Activated CD4-positive, alpha-beta T cell treated with anti-CD3 and anti-CD28 coated beads, Interleukin-2, amount 10 ng/mL, durations not matched to agents 7 days and 5 days (primary cell): Measurements from ENCODE around the gene ZAP70. TPM values are rescaled to one million over a fixed set of nuclear protein-coding genes. Genes with fewer than 3 reads are reported as not detected.
A peak's percentile ranks its signal among the peaks of the same experiment; 100 is the strongest.

Source experiments
- CTCF ChIA-PET: fragments of 350-600 bp; sonication (Branson Sonifier 250); formaldehyde crosslinking; loops from one replicate; lab custom pipeline; 2021; ENCODE audit warnings: antibody characterized with exemption; lab: Charles Lee
- POLR2A ChIA-PET: fragments of 350-600 bp; sonication (Branson Sonifier 250); formaldehyde crosslinking; loops from one replicate; lab custom pipeline; 2021; ENCODE audit warnings: antibody characterized with exemption; lab: Charles Lee
- DNase-seq: peaks from one replicate; pipeline ENCODE4 v3.0.0-alpha.2; 2020
- H3K27ac Mint-ChIP-seq: one replicate; pipeline ENCODE4 v1.8.0; 2021; ENCODE audit warnings: mild to moderate bottlenecking, moderate library complexity, mixed read lengths
- H3K27me3 Mint-ChIP-seq: one replicate; pipeline ENCODE4 v1.8.0; 2021; ENCODE audit warnings: mixed read lengths
- H3K36me3 Mint-ChIP-seq: one replicate; pipeline ENCODE4 v1.8.0; 2021; ENCODE audit warnings: low read depth, mixed read lengths
- H3K4me1 Mint-ChIP-seq: one replicate; pipeline ENCODE4 v1.8.0; 2021; ENCODE audit warnings: mixed read lengths
- H3K4me3 Mint-ChIP-seq: one replicate; pipeline ENCODE4 v1.8.0; 2021; ENCODE audit warnings: mild to moderate bottlenecking, moderate library complexity, mixed read lengths
- H3K9me3 Mint-ChIP-seq: one replicate; pipeline ENCODE4 v1.8.0; 2021; ENCODE audit warnings: mixed read lengths
- total RNA-seq, 2 experiments: library from RNA; stranded (reverse); gene quantifications; one replicate each; pipeline ENCODE4 v1.2.3, GENCODE V29; 2021

ZAP70 gene
- total RNA-seq, 2 experiments from 2014 or later, result 302 to 337 TPM

DNA sequence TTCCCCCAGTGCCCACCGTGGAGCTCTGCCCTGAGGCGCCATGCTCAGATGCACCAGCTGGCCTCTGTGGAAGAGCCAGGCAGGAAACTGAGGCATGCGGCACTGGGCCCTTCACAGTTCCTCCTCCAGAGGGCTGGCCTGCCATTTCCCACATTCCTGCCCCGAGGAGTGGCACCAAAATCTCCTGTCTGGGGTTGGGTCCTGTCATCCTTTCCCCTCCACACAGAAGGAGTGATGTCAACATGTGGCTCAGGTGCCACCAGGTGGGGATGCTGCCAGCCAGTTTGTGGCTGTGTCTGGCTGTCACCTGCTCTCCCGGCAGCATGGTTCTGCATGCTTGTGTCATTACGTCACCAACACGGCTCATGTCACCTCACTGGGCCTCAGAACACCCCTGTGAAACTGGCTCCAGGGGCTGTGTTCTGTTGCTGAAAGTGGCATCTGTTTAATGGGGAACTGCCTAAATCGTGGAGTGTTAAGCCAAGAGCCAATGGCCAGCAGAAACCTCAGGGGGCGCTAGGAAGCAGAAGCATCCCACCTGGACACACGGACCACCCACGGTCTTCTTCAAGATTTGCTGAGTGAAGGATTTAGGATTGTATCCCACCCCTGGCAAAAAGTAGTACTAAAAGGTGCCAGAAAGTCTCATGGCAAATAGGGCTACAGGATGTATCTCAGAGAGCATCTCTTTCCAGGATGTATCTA is 51.3 kb downstream of the ZAP70 start:
- POLR2A ChIA-PET, result no interaction called here
- CTCF ChIA-PET, result no interaction called here

DNA sequence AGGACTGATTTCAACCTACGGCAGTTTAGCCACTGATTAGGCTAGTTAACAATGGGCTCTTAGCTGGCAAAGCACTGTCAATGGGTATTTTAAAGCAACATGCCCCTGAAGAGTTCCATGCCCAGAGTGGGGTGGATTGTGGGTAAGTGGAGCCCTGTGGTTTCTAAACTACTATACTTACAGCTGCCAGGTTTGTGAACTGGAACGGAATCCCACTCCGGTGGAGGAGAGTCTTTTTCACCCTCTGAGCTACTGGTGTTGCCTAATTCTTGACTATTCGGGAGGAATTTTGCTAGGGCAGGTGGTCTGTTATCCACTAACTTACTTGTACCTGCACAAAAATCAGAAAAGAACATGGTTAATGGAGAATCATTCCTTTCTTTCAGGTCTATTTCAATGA is 52.6 kb downstream of the ZAP70 start:
- Mint-ChIP-seq H3K27me3 (no peaks in the 10 kb centered on the region), H3K4me1 (peaks cover 13% of the 10 kb centered on the region), H3K27ac (no peak overlapping the region), H3K4me3 (no peak overlapping the region), H3K36me3 (peaks cover 15% of the 10 kb centered on the region), H3K9me3 (no peaks in the 10 kb centered on the region)
- CTCF ChIA-PET, result interaction anchor here (0.9 to 2.0 kb wide), 2 partner anchors 8 to 66 kb away, joined by 3 to 8 read pairs; no protein-coding TSS in a partner anchor
- no peak for DNase-seq
- POLR2A ChIA-PET, result no interaction called here

More for the DNA sequence above, 51.3 kb downstream of the ZAP70 start:
- Mint-ChIP-seq H3K9me3 (no peaks in the 10 kb centered on the region), H3K36me3 (peaks cover 22% of the 10 kb centered on the region), H3K4me3 (no peak overlapping the region), H3K27me3 (no peaks in the 10 kb centered on the region), H3K4me1 (peaks cover 24% of the 10 kb centered on the region), H3K27ac (no peak overlapping the region)
- no peak for DNase-seq

DNA sequence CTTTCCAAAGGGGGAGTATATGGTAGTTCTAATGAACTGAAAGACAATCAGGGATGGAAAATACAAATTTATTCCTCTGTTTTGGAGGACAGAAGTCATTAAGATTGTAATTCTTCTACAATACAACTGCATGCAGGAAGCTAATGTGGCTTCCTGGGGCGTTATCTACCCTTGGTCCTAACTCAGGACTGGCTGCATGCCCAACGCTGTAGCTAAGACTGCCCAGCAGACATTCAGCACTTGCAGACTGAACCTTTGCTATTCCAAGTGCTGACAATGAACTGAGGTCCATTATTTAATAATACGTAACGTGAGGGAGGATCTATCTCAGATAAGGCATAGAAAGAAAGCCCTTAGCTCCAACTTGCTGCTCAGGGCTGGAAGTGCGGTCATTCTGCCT is 53.2 kb downstream of the ZAP70 start:
- no peak overlapping the region for H3K27ac Mint-ChIP-seq
- no peak for DNase-seq
- no peaks in the 10 kb centered on the region for H3K9me3 Mint-ChIP-seq
- POLR2A ChIA-PET, result no interaction called here
- no peak overlapping the region for H3K4me3 Mint-ChIP-seq
- peaks cover 7% of the 10 kb centered on the region for H3K4me1 Mint-ChIP-seq
- no peaks in the 10 kb centered on the region for H3K27me3 Mint-ChIP-seq
- CTCF ChIA-PET, result interaction anchor here (0.9 to 2.0 kb wide), 4 partner anchors 11 to 619 kb away, joined by 3 to 8 read pairs (median 3); no protein-coding TSS in a partner anchor
- H3K36me3 Mint-ChIP-seq, result peaks cover 13% of the 10 kb centered on the region

DNA sequence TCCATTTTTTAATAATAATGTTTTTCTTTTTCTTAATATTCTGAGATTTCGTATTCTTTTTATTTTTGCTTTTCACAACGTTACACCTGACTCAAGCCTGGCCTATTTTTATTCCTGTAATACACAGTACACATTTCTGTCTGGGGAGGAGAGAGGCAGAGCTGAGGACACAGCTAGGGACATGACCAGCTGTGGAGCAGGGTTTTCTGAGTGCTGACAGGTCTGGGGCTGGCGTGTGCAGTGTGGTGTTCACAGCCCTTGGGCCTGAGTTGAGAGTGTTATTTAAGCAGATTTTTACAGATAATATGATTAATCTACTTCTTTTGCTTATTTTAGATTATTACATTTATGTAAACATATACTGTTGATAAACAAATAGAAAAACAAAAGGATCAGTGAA is 55.9 kb downstream of the ZAP70 start:
- H3K4me1 Mint-ChIP-seq, result no peaks in the 10 kb centered on the region
- H3K27me3 Mint-ChIP-seq, result no peaks in the 10 kb centered on the region
- peaks cover 11% of the 10 kb centered on the region for H3K36me3 Mint-ChIP-seq
- ChIA-PET POLR2A (no interaction called here), CTCF (interaction anchor here (1.4 kb wide), 1 partner anchor 12 kb away, joined by 3 read pairs; no protein-coding TSS in a partner anchor)
- H3K4me3 Mint-ChIP-seq, result no peak overlapping the region
- no peak for DNase-seq
- H3K27ac Mint-ChIP-seq, result no peak overlapping the region
- H3K9me3 Mint-ChIP-seq, result no peaks in the 10 kb centered on the region

DNA sequence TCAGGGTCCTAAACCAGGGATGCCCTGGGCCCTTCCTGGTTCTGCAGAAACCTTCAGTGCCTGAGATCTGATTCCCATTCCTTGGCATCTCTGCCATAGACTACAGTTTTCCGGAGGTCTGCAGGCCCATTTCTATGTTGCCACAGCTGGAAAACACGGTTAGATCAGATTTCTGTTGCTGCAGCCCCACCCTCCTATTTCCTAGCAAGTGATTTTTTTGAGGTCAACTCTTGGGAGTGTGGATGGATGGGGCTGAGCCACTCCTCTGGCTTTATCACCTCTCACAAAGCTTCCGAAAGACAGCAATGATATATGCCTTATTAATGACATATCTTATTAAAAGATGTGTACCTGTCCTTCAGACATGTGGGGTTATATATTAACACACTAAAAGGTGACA is 56.3 kb downstream of the ZAP70 start:
- Mint-ChIP-seq H3K4me1 (no peaks in the 10 kb centered on the region), H3K36me3 (peaks cover 11% of the 10 kb centered on the region), H3K9me3 (no peaks in the 10 kb centered on the region), H3K27ac (no peak overlapping the region), H3K27me3 (no peaks in the 10 kb centered on the region), H3K4me3 (no peak overlapping the region)
- ChIA-PET CTCF (interaction anchor here (1.4 kb wide), 1 partner anchor 12 kb away, joined by 3 read pairs; no protein-coding TSS in a partner anchor), POLR2A (no interaction called here)
- DNase-seq, result no peak

DNA sequence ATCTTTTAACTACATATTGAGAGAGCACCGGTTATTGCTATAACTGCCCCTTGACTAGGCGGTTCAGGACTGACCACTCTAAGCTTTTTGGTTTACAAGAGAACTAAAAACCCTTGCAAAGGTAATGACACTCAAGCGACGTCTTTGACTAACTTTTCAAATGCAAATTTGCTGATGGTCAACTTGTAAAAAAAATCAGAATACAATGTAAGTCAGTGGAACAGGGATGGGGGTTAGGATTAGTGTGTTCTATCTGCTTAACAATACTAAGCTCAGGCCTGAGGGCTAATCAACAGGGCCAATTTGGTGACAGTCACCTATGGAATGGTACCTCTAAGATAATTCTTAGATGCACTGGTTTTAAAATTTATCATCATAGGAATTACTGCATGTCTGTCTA is 57.1 kb downstream of the ZAP70 start:
- no peak for DNase-seq
- Mint-ChIP-seq H3K27me3 (no peaks in the 10 kb centered on the region), H3K36me3 (peaks cover 8% of the 10 kb centered on the region), H3K27ac (no peak overlapping the region), H3K4me3 (no peak overlapping the region), H3K9me3 (no peaks in the 10 kb centered on the region), H3K4me1 (no peaks in the 10 kb centered on the region)
- ChIA-PET CTCF (no interaction called here), POLR2A (no interaction called here)

DNA sequence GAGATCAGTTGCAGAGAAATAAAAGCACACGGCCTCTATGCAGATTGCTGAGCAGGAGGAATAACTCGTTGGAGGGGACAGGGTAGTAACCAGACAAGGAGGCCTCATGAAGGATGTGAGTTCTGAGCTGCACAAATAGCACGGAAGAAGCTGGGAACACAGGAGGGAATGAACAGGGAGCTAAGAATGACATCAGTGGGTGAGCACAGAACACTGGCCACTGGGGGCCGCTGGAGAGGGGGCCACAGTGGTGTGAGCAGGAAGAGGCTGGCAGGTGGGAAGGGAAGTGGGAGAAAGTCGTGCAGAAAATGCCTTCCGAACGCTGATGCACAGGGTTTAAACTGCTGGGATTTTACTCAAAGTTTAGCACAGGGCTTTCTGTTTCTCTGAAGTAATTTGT is 61.0 kb downstream of the ZAP70 start:
- H3K9me3 Mint-ChIP-seq, result no peaks in the 10 kb centered on the region
- H3K27me3 Mint-ChIP-seq, result no peaks in the 10 kb centered on the region
- H3K4me3 Mint-ChIP-seq, result no peak overlapping the region
- H3K36me3 Mint-ChIP-seq, result peaks cover 11% of the 10 kb centered on the region
- H3K4me1 Mint-ChIP-seq, result no peaks in the 10 kb centered on the region
- POLR2A ChIA-PET, result interaction anchor here (0.7 kb wide), 1 partner anchor 31 kb away, joined by 3 read pairs; no protein-coding TSS in a partner anchor
- DNase-seq, result no peak
- H3K27ac Mint-ChIP-seq, result no peak overlapping the region
- CTCF ChIA-PET, result interaction anchor here (0.5 to 1.4 kb wide), 5 partner anchors 9 to 125 kb away, joined by 3 to 7 read pairs (median 3); no protein-coding TSS in a partner anchor

DNA sequence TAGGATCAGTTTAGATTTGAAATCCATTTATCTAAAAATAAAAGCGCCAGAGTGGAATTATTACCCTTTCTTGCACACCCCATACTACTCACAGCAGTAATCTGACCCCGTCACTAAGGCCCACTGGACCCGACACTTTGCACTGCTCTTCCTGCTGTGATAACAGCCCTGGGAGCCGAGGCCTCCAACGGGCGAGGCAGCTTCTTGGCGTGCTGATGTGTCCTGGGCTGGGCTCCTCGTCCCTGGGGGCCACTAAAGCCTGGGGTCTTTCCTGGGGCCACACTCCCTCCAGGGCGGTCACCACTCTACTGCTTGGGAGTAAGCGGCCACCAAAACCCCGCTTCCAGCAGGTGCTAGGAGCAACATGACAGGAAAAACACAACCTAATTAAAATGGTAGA is 61.7 kb downstream of the ZAP70 start:
- ChIA-PET CTCF (no interaction called here), POLR2A (no interaction called here)
- H3K36me3 Mint-ChIP-seq, result peaks cover 11% of the 10 kb centered on the region
- no peak for DNase-seq
- H3K4me1 Mint-ChIP-seq, result no peaks in the 10 kb centered on the region
- no peak overlapping the region for H3K4me3 Mint-ChIP-seq
- H3K27ac Mint-ChIP-seq, result no peak overlapping the region
- no peaks in the 10 kb centered on the region for H3K27me3 Mint-ChIP-seq
- H3K9me3 Mint-ChIP-seq, result no peaks in the 10 kb centered on the region

DNA sequence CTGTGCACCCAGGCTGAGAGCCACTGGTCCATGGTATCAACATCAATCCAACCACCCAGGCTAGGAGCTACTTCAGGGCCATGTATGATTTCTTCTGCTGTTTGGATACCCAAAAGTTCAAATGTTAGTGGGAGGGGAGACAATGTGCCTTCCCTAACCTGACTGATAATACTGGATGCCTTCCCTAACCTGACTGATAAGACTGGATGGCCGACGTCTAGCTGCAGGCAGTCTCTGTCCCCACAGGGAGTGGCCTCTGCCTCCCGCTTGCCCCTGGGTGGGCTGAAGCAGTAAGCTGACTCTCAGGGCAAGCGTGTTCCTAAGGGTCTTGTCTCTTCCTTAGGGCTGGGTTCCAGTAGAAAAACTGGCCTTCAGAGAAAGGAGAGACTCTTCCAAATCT is 65.8 kb downstream of the ZAP70 start:
- H3K9me3 Mint-ChIP-seq, result no peaks in the 10 kb centered on the region
- DNase-seq, result no peak
- H3K36me3 Mint-ChIP-seq, result peaks cover 9% of the 10 kb centered on the region
- H3K27me3 Mint-ChIP-seq, result no peaks in the 10 kb centered on the region
- H3K4me3 Mint-ChIP-seq, result no peak overlapping the region
- peak overlapping the region; percentile 48 for H3K27ac Mint-ChIP-seq
- H3K4me1 Mint-ChIP-seq, result no peaks in the 10 kb centered on the region
- POLR2A ChIA-PET, result no interaction called here
- CTCF ChIA-PET, result no interaction called here

DNA sequence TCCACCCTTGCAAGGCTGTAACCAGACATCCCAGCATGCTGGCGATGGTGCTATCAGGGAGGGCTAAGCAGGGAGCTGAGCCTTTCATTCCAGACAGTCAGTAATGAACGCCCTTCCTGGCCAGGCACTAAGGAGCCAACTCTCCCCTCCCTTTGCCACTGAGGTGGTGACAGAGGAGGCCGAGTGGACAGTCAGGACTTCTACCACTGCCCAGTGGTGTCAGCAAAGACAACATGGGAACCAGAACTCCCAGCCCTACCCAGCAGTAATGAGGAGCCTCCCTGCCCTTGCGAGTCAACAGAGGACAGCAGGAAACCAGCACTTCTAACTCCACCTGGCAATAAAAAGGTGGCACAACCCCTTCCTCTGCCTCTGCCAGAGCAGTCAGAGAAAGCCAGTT is 68.6 kb downstream of the ZAP70 start:
- H3K4me1 Mint-ChIP-seq, result no peaks in the 10 kb centered on the region
- H3K9me3 Mint-ChIP-seq, result no peaks in the 10 kb centered on the region
- ChIA-PET POLR2A (no interaction called here), CTCF (no interaction called here)
- H3K36me3 Mint-ChIP-seq, result peaks cover 4% of the 10 kb centered on the region
- no peak for DNase-seq
- no peak overlapping the region for H3K4me3 Mint-ChIP-seq
- H3K27ac Mint-ChIP-seq, result no peak overlapping the region
- no peaks in the 10 kb centered on the region for H3K27me3 Mint-ChIP-seq

DNA sequence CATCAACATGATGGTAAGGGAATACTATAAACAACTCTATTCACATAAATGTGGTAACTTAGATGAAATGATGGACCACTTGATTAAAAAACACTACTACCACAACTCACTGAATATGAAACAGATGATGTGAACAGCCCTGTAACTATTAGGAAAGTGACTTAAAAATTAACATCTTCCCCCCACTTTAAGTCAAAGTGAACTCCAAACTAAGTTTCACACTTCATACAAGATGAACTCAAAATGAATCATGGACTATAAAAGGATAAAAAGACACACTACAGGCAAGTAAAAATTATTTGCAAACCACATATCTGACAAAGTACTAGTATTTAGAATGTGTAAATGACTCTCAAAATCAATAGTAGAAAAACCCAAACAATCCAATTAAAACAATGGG is 71.6 kb downstream of the ZAP70 start:
- ChIA-PET POLR2A (no interaction called here), CTCF (no interaction called here)
- DNase-seq, result no peak
- no peak overlapping the region for H3K27ac Mint-ChIP-seq
- H3K4me3 Mint-ChIP-seq, result no peak overlapping the region
- no peaks in the 10 kb centered on the region for H3K27me3 Mint-ChIP-seq
- H3K4me1 Mint-ChIP-seq, result peaks cover 3% of the 10 kb centered on the region
- peaks cover 7% of the 10 kb centered on the region for H3K36me3 Mint-ChIP-seq
- H3K9me3 Mint-ChIP-seq, result no peaks in the 10 kb centered on the region

DNA sequence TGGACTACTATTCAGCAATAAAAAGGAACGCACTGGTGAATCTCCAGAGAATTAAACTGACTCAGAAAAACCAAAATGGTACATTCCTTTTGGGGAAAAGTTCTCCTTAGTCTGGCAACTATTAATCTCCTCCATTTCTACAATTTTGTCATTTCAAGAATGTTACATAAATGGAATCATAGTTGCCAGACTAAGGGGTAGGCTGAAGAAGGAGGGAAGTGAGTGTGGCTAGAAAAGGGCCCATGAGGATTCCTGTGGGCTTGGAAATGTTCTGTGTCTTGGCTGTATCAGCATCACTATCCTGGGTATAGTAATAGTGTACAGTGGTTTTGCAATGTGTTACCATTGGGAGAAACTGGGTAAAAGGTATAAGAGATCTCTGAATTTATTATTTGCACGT is 72.4 kb downstream of the ZAP70 start:
- peaks cover 3% of the 10 kb centered on the region for H3K4me1 Mint-ChIP-seq
- H3K27ac Mint-ChIP-seq, result no peak overlapping the region
- ChIA-PET CTCF (interaction anchor here (1.1 kb wide), 1 partner anchor 27 kb away, joined by 3 read pairs; no protein-coding TSS in a partner anchor), POLR2A (no interaction called here)
- H3K36me3 Mint-ChIP-seq, result peaks cover 7% of the 10 kb centered on the region
- no peaks in the 10 kb centered on the region for H3K27me3 Mint-ChIP-seq
- no peak overlapping the region for H3K4me3 Mint-ChIP-seq
- no peaks in the 10 kb centered on the region for H3K9me3 Mint-ChIP-seq
- DNase-seq, result no peak

DNA sequence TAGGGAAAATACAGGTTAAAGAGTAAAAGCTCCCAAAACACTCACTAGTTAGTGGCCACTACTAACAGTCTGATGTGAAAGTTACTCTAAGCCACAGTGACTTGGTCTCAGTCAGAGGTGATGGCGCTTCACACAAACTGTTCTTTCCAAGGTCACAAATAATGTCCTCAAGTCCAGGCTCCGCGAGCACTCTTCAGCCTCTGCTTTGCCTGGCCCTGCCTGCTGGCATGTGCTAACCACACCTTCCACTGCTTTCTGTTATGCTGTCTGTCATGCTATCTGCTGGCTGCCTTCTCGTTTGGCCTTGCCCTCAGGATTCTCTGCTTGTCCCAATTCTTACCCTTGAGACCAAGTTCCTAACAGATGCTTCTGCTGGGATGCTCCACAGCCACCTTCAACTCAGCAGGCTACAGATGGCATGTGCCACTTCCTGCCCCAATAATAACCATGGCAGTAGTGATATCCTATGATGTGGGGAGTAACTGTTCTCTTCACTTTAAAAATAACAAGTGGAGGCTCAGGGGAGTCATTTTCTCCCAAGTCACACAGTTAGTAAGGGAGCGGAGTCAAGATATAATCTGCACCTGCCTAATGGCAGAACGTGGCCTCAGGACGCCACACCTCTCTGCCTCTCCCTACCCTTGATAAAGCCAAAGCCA is 75.7 kb downstream of the ZAP70 start:
- DNase-seq, result no peak
- H3K36me3 Mint-ChIP-seq, result peaks cover 15% of the 10 kb centered on the region
- ChIA-PET CTCF (interaction anchor here (1.1 kb wide), 1 partner anchor 27 kb away, joined by 4 read pairs; no protein-coding TSS in a partner anchor), POLR2A (no interaction called here)
- H3K27ac Mint-ChIP-seq, result no peak overlapping the region
- no peak overlapping the region for H3K4me3 Mint-ChIP-seq
- peaks cover 3% of the 10 kb centered on the region for H3K4me1 Mint-ChIP-seq
- H3K27me3 Mint-ChIP-seq, result no peaks in the 10 kb centered on the region
- H3K9me3 Mint-ChIP-seq, result no peaks in the 10 kb centered on the region
